Stomach (tissue), 4 donors: ENCODE results near the gene COA8.

ENCODE experiments used
- CTCF ChIP-seq, 7 experiments: fragments of 450-650 bp in 4 of 7; fragments of 200-600 bp in 3 of 7; sonication (generic) in 3 of 7; IDR thresholded peaks; one replicate each; pipeline ENCODE4 v1.5.1; 2016 to 2019; ENCODE audit warnings: antibody characterized with exemption in 7 of 7, control low read depth in 2 of 7, mild to moderate bottlenecking in 1 of 7
- POLR2A ChIP-seq, 4 donors: fragments of 450-650 bp; IDR thresholded peaks; one replicate each; pipeline ENCODE4 v1.6.1; 2016; ENCODE audit warnings: antibody characterized with exemption in 4 of 4, control low read depth in 2 of 4, mild to moderate bottlenecking in 1 of 4, moderate library complexity in 1 of 4

GRCh38 chr14:103530831-103531230, 31.9 kb upstream of the COA8 start:
- TF ChIP-seq CTCF (IDR thresholded peaks at IDR 0.05) (no peak), POLR2A (IDR thresholded peaks at IDR 0.05) (no peak)
